ENCODE data around the gene KLF15. TPM values are rescaled to one million over a fixed set of nuclear protein-coding genes. Genes with fewer than 3 reads are reported as not detected.

KLF15 gene
- total and polyA plus RNA-seq, 2 donors (not counting 1 experiment from before 2014, with no cell fraction given) = 0.10 to 2.2 TPM

- no peak overlapping the region for H3K4me2 ChIP-seq (replicated peaks; ENCODE audit: low read depth, low read length, poor library complexity, severe bottlenecking)
- H4K20me1 ChIP-seq (ENCODE audit: control insufficient read depth, insufficient read depth, low read length, poor library complexity, severe bottlenecking) = no peaks in the 10 kb centered on the region
- no peaks in the 10 kb centered on the region for H3K27me3 ChIP-seq (replicated peaks in 1 of 4; ENCODE audit: control extremely low read depth in 1 of 4, control insufficient read depth in 3 of 4, insufficient read depth in 4 of 4, low read length in 3 of 4)
- H2AFZ ChIP-seq (ENCODE audit: insufficient read depth, low read depth, low read length, poor library complexity, severe bottlenecking) = no peak overlapping the region
- no peaks in the 10 kb centered on the region for H3K9me3 ChIP-seq (ENCODE audit: control extremely low read depth in 1 of 3, control insufficient read depth in 2 of 3, insufficient read depth in 1 of 3, low read length in 2 of 3)
- ATAC-seq (ENCODE audit: low read depth) = no peak
- H3K4me3 ChIP-seq (ENCODE audit: control extremely low read depth in 1 of 5, extremely low read depth in 1 of 5, insufficient read depth in 1 of 5, low read depth in 2 of 5, low read length in 4 of 5) = no peak overlapping the region
- H3K9ac ChIP-seq (ENCODE audit: low read length) = no peak overlapping the region
- Mint-ChIP-seq H3K4me1 (no peaks in the 10 kb centered on the region), H3K27me3 (no peaks in the 10 kb centered on the region), H3K27ac (no peak overlapping the region), H3K4me3 (no peak overlapping the region), H3K9me3 (ENCODE audit: insufficient read depth) (no peaks in the 10 kb centered on the region)
- TF ChIP-seq CTCF (IDR thresholded peaks at IDR 0.05) (no peak), EZH2 (IDR thresholded peaks at IDR 0.05; ENCODE audit: borderline replicate concordance, insufficient read depth, low read depth, low read length, poor library complexity, severe bottlenecking) (no peak)
- WGBS (ENCODE audit: insufficient coverage) = 89% methylated on average over 5 of the region's 5 CpGs
- H3K4me1 ChIP-seq (ENCODE audit: control insufficient read depth in 2 of 2, insufficient read depth in 2 of 2, low read length in 2 of 2) = no peaks in the 10 kb centered on the region
- ChIA-PET CTCF (interaction anchor here (0.9 kb wide), 1 partner anchor 18 kb away, joined by 4 read pairs; no protein-coding TSS in a partner anchor), POLR2A (no interaction called here)
- no peak for DNase-seq
- intact Hi-C loops (cut with micrococcal nuclease) = no loop called here
- H3K79me2 ChIP-seq (ENCODE audit: control insufficient read depth, insufficient read depth, low read length) = no peaks in the 10 kb centered on the region
- H3K36me3 ChIP-seq (replicated peaks in 1 of 2; ENCODE audit: control extremely low read depth in 1 of 2, control insufficient read depth in 1 of 2, extremely low read depth in 1 of 2, insufficient read depth in 2 of 2, low read length in 1 of 2) = no peaks in the 10 kb centered on the region
- H3K27ac ChIP-seq (ENCODE audit: low read length in 2 of 2) = no peak overlapping the region
Observed at GRCh38 chr3:126345641-126346460, 11.4 kb downstream of the KLF15 start.

GRCh38 chr3:126345231-126345630, 12.0 kb downstream of the KLF15 start:
- Histone ChIP-seq H3K9ac (ENCODE audit: low read length) (no peak overlapping the region), H3K4me2 (replicated peaks; ENCODE audit: low read depth, low read length, poor library complexity, severe bottlenecking) (no peak overlapping the region), H3K27me3 (replicated peaks in 1 of 4; ENCODE audit: control extremely low read depth in 1 of 4, control insufficient read depth in 3 of 4, insufficient read depth in 4 of 4, low read length in 3 of 4) (peaks cover 0 to 1% (median 0%) of the 10 kb centered on the region in 4 experiments), H3K4me3 (ENCODE audit: control extremely low read depth in 1 of 5, extremely low read depth in 1 of 5, insufficient read depth in 1 of 5, low read depth in 2 of 5, low read length in 4 of 5) (no peak overlapping the region), H4K20me1 (ENCODE audit: control insufficient read depth, insufficient read depth, low read length, poor library complexity, severe bottlenecking) (no peaks in the 10 kb centered on the region), H3K79me2 (ENCODE audit: control insufficient read depth, insufficient read depth, low read length) (no peaks in the 10 kb centered on the region), H3K27ac (ENCODE audit: low read length in 2 of 2) (no peak overlapping the region), H3K36me3 (replicated peaks in 1 of 2; ENCODE audit: control extremely low read depth in 1 of 2, control insufficient read depth in 1 of 2, extremely low read depth in 1 of 2, insufficient read depth in 2 of 2, low read length in 1 of 2) (no peaks in the 10 kb centered on the region), H2AFZ (ENCODE audit: insufficient read depth, low read depth, low read length, poor library complexity, severe bottlenecking) (no peak overlapping the region), H3K4me1 (ENCODE audit: control insufficient read depth in 2 of 2, insufficient read depth in 2 of 2, low read length in 2 of 2) (no peaks in the 10 kb centered on the region), H3K9me3 (ENCODE audit: control extremely low read depth in 1 of 3, control insufficient read depth in 2 of 3, insufficient read depth in 1 of 3, low read length in 2 of 3) (no peaks in the 10 kb centered on the region)
- no peaks in the 10 kb centered on the region for H3K9me3 Mint-ChIP-seq (ENCODE audit: insufficient read depth)
- WGBS (ENCODE audit: insufficient coverage) = 95% methylated on average over 6 of the region's 7 CpGs
- CTCF ChIA-PET = no interaction called here
- POLR2A ChIA-PET = no interaction called here
- intact Hi-C loops (cut with micrococcal nuclease) = no loop called here
- no peak overlapping the region for H3K27ac Mint-ChIP-seq
- DNase-seq (no peak), ATAC-seq (ENCODE audit: low read depth) (no peak)
- H3K4me1 Mint-ChIP-seq = no peaks in the 10 kb centered on the region
- no peak overlapping the region for H3K4me3 Mint-ChIP-seq
- H3K27me3 Mint-ChIP-seq = no peaks in the 10 kb centered on the region
- TF ChIP-seq EZH2 (IDR thresholded peaks at IDR 0.05; ENCODE audit: borderline replicate concordance, insufficient read depth, low read depth, low read length, poor library complexity, severe bottlenecking) (no peak), CTCF (IDR thresholded peaks at IDR 0.05) (no peak)

Measured in B cell (primary cell).